Neural progenitor cell (in vitro differentiated cells): ENCODE measurements around the gene CHD6. TPM values are rescaled to one million over a fixed set of nuclear protein-coding genes. Genes with fewer than 3 reads are reported as not detected.

Source experiments
- DNase-seq: peaks from one replicate; pipeline ENCODE4 v3.0.0-alpha.2; 2016; ENCODE audit warnings: low spot score
- H2AFZ ChIP-seq: fragments of 200-600 bp; sonication (generic); replicated peaks from 2 replicates; pipeline ENCODE4 v1.6.1; 2016; ENCODE audit warnings: antibody characterized with exemption
- H3F3A ChIP-seq: fragments of 200-600 bp; sonication (generic); 2 replicates; pipeline ENCODE4 v1.6.1; 2016; ENCODE audit warnings: antibody characterized with exemption, low read depth
- H3K27ac ChIP-seq: fragments of 200-600 bp; sonication (generic); 2 replicates; pipeline ENCODE4 v1.5.1; 2016; ENCODE audit warnings: mild to moderate bottlenecking
- H3K27me3 ChIP-seq: fragments of 200-600 bp; sonication (generic); 2 replicates; pipeline ENCODE4 v1.6.1; 2016; ENCODE audit warnings: mild to moderate bottlenecking, moderate library complexity
- H3K36me3 ChIP-seq: fragments of 200-600 bp; sonication (generic); 2 replicates; pipeline ENCODE4 v1.5.1; 2016
- H3K4me1 ChIP-seq: fragments of 200-600 bp; sonication (generic); 2 replicates; pipeline ENCODE4 v1.6.1; 2016; ENCODE audit warnings: mixed run types
- H3K4me2 ChIP-seq: fragments of 200-600 bp; sonication (generic); 2 replicates; pipeline ENCODE4 v1.6.1; 2016
- H3K4me3 ChIP-seq: fragments of 200-600 bp; sonication (generic); 2 replicates; pipeline ENCODE4 v1.5.1; 2016
- H3K79me2 ChIP-seq: fragments of 200-600 bp; sonication (generic); 2 replicates; pipeline ENCODE4 v1.6.1; 2016; ENCODE audit warnings: low read depth
- H3K9ac ChIP-seq: fragments of 200-600 bp; sonication (generic); 2 replicates; pipeline ENCODE4 v1.6.1; 2016
- H3K9me3 ChIP-seq: fragments of 200-600 bp; sonication (generic); 2 replicates; pipeline ENCODE4 v1.5.1; 2016; ENCODE audit warnings: low read depth
- H4K20me1 ChIP-seq: fragments of 200-600 bp; sonication (generic); 2 replicates; pipeline ENCODE4 v1.6.1; 2016; ENCODE audit warnings: low read depth
- H3K27ac Mint-ChIP-seq: 3 replicates; pipeline ENCODE4 v1.8.0; 2021; ENCODE audit warnings: mixed read lengths
- H3K27me3 Mint-ChIP-seq: 2 replicates; pipeline ENCODE4 v1.8.0; 2022; ENCODE audit warnings: low read depth, mild to moderate bottlenecking, inconsistent platforms, moderate library complexity, mixed read lengths; ENCODE audit not compliant: insufficient read depth
- H3K36me3 Mint-ChIP-seq: 3 replicates; pipeline ENCODE4 v1.8.0; 2021; ENCODE audit warnings: mixed read lengths
- H3K4me1 Mint-ChIP-seq: 3 replicates; pipeline ENCODE4 v1.8.0; 2021; ENCODE audit warnings: mixed read lengths
- H3K4me3 Mint-ChIP-seq: 3 replicates; pipeline ENCODE4 v1.8.0; 2021; ENCODE audit warnings: mild to moderate bottlenecking, moderate library complexity, mixed read lengths
- H3K9me3 Mint-ChIP-seq: 3 replicates; pipeline ENCODE4 v1.8.0; 2020; ENCODE audit warnings: mixed read lengths
- EZH2 ChIP-seq: fragments of 200-600 bp; sonication (generic); IDR thresholded peaks from 2 replicates; pipeline ENCODE4 v1.6.1; 2017; ENCODE audit warnings: antibody characterized with exemption, mild to moderate bottlenecking, moderate library complexity
- EZH2phosphoT487 ChIP-seq: fragments of 200-600 bp; sonication (generic); IDR thresholded peaks from 2 replicates; pipeline ENCODE4 v1.6.1; 2017; ENCODE audit warnings: antibody characterized with exemption
- total RNA-seq: library from RNA; depleted of rRNA; stranded (reverse); fragments of >200 nt; gene quantifications from 2 replicates; pipeline ENCODE4 v1.2.3, GENCODE V29; 2015; ENCODE audit warnings: low replicate concordance
- TF ChIP-seq, protein P1 (sequence below): fragments of 200-600 bp; sonication (generic); IDR thresholded peaks from 2 replicates; pipeline ENCODE4 v1.5.1; 2017; ENCODE audit warnings: antibody characterized with exemption, mild to moderate bottlenecking

CHD6 gene
- total RNA-seq, 1 donor from 2014 or later = 76.1 TPM

DNA sequence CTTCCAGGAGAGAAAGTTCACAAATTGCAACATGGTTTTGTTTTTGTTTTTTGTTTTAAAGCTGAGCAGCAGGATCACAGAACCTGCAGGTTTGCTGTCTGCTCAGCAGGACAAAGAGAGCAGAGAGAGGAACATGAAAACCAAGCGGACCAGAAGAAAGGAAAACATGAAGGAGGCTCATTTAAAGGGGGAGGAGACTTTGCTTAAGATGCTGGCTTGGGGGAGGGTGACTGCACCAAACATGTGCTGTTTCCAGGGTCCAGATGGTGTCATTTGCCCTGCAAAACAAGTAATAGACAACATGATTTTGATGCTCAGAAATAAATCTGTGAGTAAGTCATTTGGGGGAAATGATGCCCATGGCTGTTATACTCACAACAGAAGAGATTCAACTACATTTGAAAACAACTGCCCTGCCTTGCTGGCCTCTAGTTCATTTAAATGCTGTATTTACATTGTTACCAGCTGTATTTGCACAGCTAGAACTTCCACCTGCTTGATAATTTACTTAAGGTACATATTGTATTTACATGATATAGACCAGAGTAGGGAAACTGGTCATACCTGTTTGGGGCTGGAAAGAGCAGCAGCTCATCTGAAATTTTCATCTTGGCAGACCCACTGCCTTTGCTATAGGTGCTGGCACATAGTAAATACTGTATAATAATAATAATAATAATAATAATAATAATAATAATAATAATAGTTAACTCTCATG lies 32.2 kb upstream of the CHD6 start:
- Mint-ChIP-seq H3K27me3 (peaks cover 9% of the 10 kb centered on the region), H3K4me3 (no peak overlapping the region), H3K4me1 (peaks cover 44% of the 10 kb centered on the region), H3K9me3 (no peaks in the 10 kb centered on the region), H3K27ac (peak overlapping the region; percentile 52), H3K36me3 (no peaks in the 10 kb centered on the region)
- TF ChIP-seq EZH2phosphoT487 (no peak), EZH2 (no peak)
- TF ChIP-seq, protein P1, sequence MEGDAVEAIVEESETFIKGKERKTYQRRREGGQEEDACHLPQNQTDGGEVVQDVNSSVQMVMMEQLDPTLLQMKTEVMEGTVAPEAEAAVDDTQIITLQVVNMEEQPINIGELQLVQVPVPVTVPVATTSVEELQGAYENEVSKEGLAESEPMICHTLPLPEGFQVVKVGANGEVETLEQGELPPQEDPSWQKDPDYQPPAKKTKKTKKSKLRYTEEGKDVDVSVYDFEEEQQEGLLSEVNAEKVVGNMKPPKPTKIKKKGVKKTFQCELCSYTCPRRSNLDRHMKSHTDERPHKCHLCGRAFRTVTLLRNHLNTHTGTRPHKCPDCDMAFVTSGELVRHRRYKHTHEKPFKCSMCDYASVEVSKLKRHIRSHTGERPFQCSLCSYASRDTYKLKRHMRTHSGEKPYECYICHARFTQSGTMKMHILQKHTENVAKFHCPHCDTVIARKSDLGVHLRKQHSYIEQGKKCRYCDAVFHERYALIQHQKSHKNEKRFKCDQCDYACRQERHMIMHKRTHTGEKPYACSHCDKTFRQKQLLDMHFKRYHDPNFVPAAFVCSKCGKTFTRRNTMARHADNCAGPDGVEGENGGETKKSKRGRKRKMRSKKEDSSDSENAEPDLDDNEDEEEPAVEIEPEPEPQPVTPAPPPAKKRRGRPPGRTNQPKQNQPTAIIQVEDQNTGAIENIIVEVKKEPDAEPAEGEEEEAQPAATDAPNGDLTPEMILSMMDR = no peak
- no peak overlapping the region for H3K27ac ChIP-seq
- H3K36me3 ChIP-seq = no peaks in the 10 kb centered on the region
- no peaks in the 10 kb centered on the region for H3K27me3 ChIP-seq
- no peak for DNase-seq
- H3K4me2 ChIP-seq = peak overlapping the region; percentile 33
- H3F3A ChIP-seq = no peaks in the 10 kb centered on the region
- no peaks in the 10 kb centered on the region for H3K79me2 ChIP-seq
- H3K9ac ChIP-seq = no peak overlapping the region
- H3K4me3 ChIP-seq = no peak overlapping the region
- peaks cover 13% of the 10 kb centered on the region for H3K4me1 ChIP-seq
- peak overlapping the region; percentile 99 for H2AFZ ChIP-seq
- no peaks in the 10 kb centered on the region for H4K20me1 ChIP-seq
- H3K9me3 ChIP-seq = no peaks in the 10 kb centered on the region

- no peaks in the 10 kb centered on the region for H3K36me3 ChIP-seq
- H3K27ac ChIP-seq = no peak overlapping the region
- H3K9ac ChIP-seq = no peak overlapping the region
- H3K4me1 Mint-ChIP-seq = peaks cover 37% of the 10 kb centered on the region
- H3F3A ChIP-seq = no peaks in the 10 kb centered on the region
- H3K79me2 ChIP-seq = no peaks in the 10 kb centered on the region
- H3K4me3 ChIP-seq = no peak overlapping the region
- H3K9me3 ChIP-seq = no peaks in the 10 kb centered on the region
- H3K4me1 ChIP-seq = peaks cover 13% of the 10 kb centered on the region
- H3K27ac Mint-ChIP-seq = no peak overlapping the region
- H3K27me3 Mint-ChIP-seq = peaks cover 4% of the 10 kb centered on the region
- H2AFZ ChIP-seq = peak overlapping the region; percentile 99
- TF ChIP-seq EZH2 (no peak), EZH2phosphoT487 (no peak)
- TF ChIP-seq, protein P1 = no peak
- H3K27me3 ChIP-seq = no peaks in the 10 kb centered on the region
- no peaks in the 10 kb centered on the region for H3K9me3 Mint-ChIP-seq
- peak overlapping the region; percentile 33 for H3K4me2 ChIP-seq
- DNase-seq = no peak
- H4K20me1 ChIP-seq = no peaks in the 10 kb centered on the region
- no peaks in the 10 kb centered on the region for H3K36me3 Mint-ChIP-seq
- H3K4me3 Mint-ChIP-seq = no peak overlapping the region
These were observed 31.3 kb upstream of the CHD6 start for GRCh38 chr20:41649489-41649888.

DNA sequence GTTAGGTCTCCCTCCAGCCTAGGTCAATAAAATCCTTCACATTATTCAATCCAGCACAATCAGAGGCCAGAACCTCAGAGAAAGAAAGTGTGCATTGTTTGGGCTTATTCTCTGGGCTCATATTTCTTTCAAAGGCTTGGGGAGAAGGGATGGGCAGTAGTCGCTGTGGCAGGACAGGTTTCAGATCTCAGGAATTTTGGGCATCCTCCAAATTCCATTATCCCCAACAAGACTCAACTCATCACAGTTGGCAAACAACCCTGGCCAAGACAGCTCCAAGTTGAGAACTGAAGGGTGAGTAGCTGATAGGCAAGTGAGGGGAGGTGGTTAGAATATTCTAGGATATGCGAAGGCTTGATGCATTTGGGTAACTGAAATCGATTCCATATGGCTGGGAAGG lies 27.2 kb upstream of the CHD6 start:
- no peak overlapping the region for H3K9ac ChIP-seq
- H3K27me3 Mint-ChIP-seq = no peaks in the 10 kb centered on the region
- H3K79me2 ChIP-seq = no peaks in the 10 kb centered on the region
- DNase-seq = no peak
- no peaks in the 10 kb centered on the region for H3K36me3 ChIP-seq
- no peak overlapping the region for H3K4me2 ChIP-seq
- no peaks in the 10 kb centered on the region for H3K9me3 ChIP-seq
- H4K20me1 ChIP-seq = no peaks in the 10 kb centered on the region
- no peaks in the 10 kb centered on the region for H3K36me3 Mint-ChIP-seq
- H3K4me1 Mint-ChIP-seq = peaks cover 24% of the 10 kb centered on the region
- no peak overlapping the region for H3K27ac Mint-ChIP-seq
- TF ChIP-seq EZH2 (no peak), EZH2phosphoT487 (no peak)
- TF ChIP-seq, protein P1 = no peak
- no peaks in the 10 kb centered on the region for H3K9me3 Mint-ChIP-seq
- H3K27me3 ChIP-seq = no peaks in the 10 kb centered on the region
- no peak overlapping the region for H3K4me3 ChIP-seq
- no peak overlapping the region for H3K27ac ChIP-seq
- H3K4me1 ChIP-seq = peaks cover 16% of the 10 kb centered on the region
- H3K4me3 Mint-ChIP-seq = no peak overlapping the region
- no peak overlapping the region for H2AFZ ChIP-seq
- H3F3A ChIP-seq = no peaks in the 10 kb centered on the region
